Endothelial cell (in vitro differentiated cells): ENCODE measurements around the gene TTPAL. TPM values are rescaled to one million over a fixed set of nuclear protein-coding genes. Genes with fewer than 3 reads are reported as not detected.

Experiments
- DNase-seq: peaks from one replicate; pipeline ENCODE4 v3.0.0; 2021; ENCODE audit warnings: low spot score
- H3K27ac Mint-ChIP-seq: one replicate; pipeline ENCODE4 v1.8.0; 2021; ENCODE audit warnings: mixed read lengths, inconsistent platforms; ENCODE audit not compliant: unreplicated experiment
- H3K27me3 Mint-ChIP-seq: one replicate; pipeline ENCODE4 v1.8.0; 2021; ENCODE audit warnings: mild to moderate bottlenecking, moderate library complexity, mixed read lengths, inconsistent platforms; ENCODE audit not compliant: unreplicated experiment
- H3K36me3 Mint-ChIP-seq: one replicate; pipeline ENCODE4 v1.8.0; 2021; ENCODE audit warnings: mild to moderate bottlenecking, low read depth, mixed read lengths, inconsistent platforms; ENCODE audit not compliant: unreplicated experiment
- H3K4me1 Mint-ChIP-seq: one replicate; pipeline ENCODE4 v1.8.0; 2021; ENCODE audit warnings: mild to moderate bottlenecking, mixed read lengths, inconsistent platforms; ENCODE audit not compliant: unreplicated experiment
- H3K4me3 Mint-ChIP-seq: one replicate; pipeline ENCODE4 v1.8.0; 2021; ENCODE audit warnings: mild to moderate bottlenecking, mixed read lengths, inconsistent platforms; ENCODE audit not compliant: unreplicated experiment
- H3K9me3 Mint-ChIP-seq: one replicate; pipeline ENCODE4 v1.8.0; 2021; ENCODE audit warnings: mixed read lengths, inconsistent platforms; ENCODE audit not compliant: unreplicated experiment
- CTCF ChIP-seq: fragments of 200-600 bp; sonication (generic); IDR thresholded peaks from one replicate; pipeline ENCODE4 v1.5.0; 2021; ENCODE audit warnings: antibody characterized with exemption; ENCODE audit not compliant: unreplicated experiment
- total RNA-seq: library from RNA; stranded (reverse); fragmentation: NEBNext Ultra II Directional; extraction: Animal tissue kit (Norgen Biotek cat#: 25700); gene quantifications from one replicate; pipeline ENCODE4 v1.2.1, GENCODE V29; 2021; ENCODE audit not compliant: unreplicated experiment

The TTPAL gene
- total RNA-seq, 1 donor from 2014 or later: 10.3 TPM

- H3K9me3 Mint-ChIP-seq: no peaks in the 10 kb centered on the region
- peaks cover 22% of the 10 kb centered on the region for H3K36me3 Mint-ChIP-seq
- H3K27ac Mint-ChIP-seq: no peak overlapping the region
- H3K27me3 Mint-ChIP-seq: no peaks in the 10 kb centered on the region
- H3K4me1 Mint-ChIP-seq: no peaks in the 10 kb centered on the region
- TF ChIP-seq CTCF: no peak
- H3K4me3 Mint-ChIP-seq: no peak overlapping the region
- DNase-seq: no peak
Observed at GRCh38 chr20:44483112-44483511, 7.4 kb downstream of the TTPAL start.

- no peak for TF ChIP-seq CTCF
- no peaks in the 10 kb centered on the region for H3K27me3 Mint-ChIP-seq
- peaks cover 38% of the 10 kb centered on the region for H3K36me3 Mint-ChIP-seq
- no peaks in the 10 kb centered on the region for H3K9me3 Mint-ChIP-seq
- no peak overlapping the region for H3K27ac Mint-ChIP-seq
- no peak overlapping the region for H3K4me3 Mint-ChIP-seq
- no peaks in the 10 kb centered on the region for H3K4me1 Mint-ChIP-seq
- no peak for DNase-seq
Observed at GRCh38 chr20:44485078-44485829, 9.6 kb downstream of the TTPAL start.

GRCh38 chr20:44485830-44486198 lies 10.1 kb downstream of the TTPAL start:
- Mint-ChIP-seq H3K27me3 (no peaks in the 10 kb centered on the region), H3K36me3 (peaks cover 32% of the 10 kb centered on the region), H3K4me3 (no peak overlapping the region), H3K4me1 (no peaks in the 10 kb centered on the region), H3K9me3 (no peaks in the 10 kb centered on the region), H3K27ac (no peak overlapping the region)
- no peak for DNase-seq
- TF ChIP-seq CTCF: no peak

GRCh38 chr20:44488551-44488950 lies 12.9 kb downstream of the TTPAL start:
- no peak for TF ChIP-seq CTCF
- H3K27ac Mint-ChIP-seq: no peak overlapping the region
- H3K9me3 Mint-ChIP-seq: no peaks in the 10 kb centered on the region
- H3K36me3 Mint-ChIP-seq: peaks cover 32% of the 10 kb centered on the region
- H3K4me1 Mint-ChIP-seq: no peaks in the 10 kb centered on the region
- DNase-seq: no peak
- H3K27me3 Mint-ChIP-seq: no peaks in the 10 kb centered on the region
- peak overlapping the region; percentile 24 for H3K4me3 Mint-ChIP-seq

GRCh38 chr20:44489223-44489622 lies 13.5 kb downstream of the TTPAL start:
- no peak for DNase-seq
- H3K4me1 Mint-ChIP-seq: no peaks in the 10 kb centered on the region
- TF ChIP-seq CTCF: no peak
- no peak overlapping the region for H3K4me3 Mint-ChIP-seq
- no peaks in the 10 kb centered on the region for H3K27me3 Mint-ChIP-seq
- H3K27ac Mint-ChIP-seq: no peak overlapping the region
- H3K36me3 Mint-ChIP-seq: peaks cover 37% of the 10 kb centered on the region
- H3K9me3 Mint-ChIP-seq: no peaks in the 10 kb centered on the region
